ENCODE results near the gene KRTAP5-7. TPM values are rescaled to one million over a fixed set of nuclear protein-coding genes. Genes with fewer than 3 reads are reported as not detected.
"Not testable (repeated sequence)": the region's sequence is repeated elsewhere in the genome, so short reads cannot be mapped to it uniquely, and the experiment has no call there.

Gene KRTAP5-7
- total RNA-seq (not detected in 2 replicates), polyA plus RNA-seq (0.07 and 0.08 TPM in 2 replicates), polyA minus RNA-seq (0.21 and 0.97 TPM in 2 replicates), Bru-seq, nascent RNA (percentile 26 among the genes with signal in this experiment), BruChase-seq, experiment 1, labeled RNA remaining after a 6-hour chase (percentile 33 among the genes with signal in this experiment), BruChase-seq, experiment 2, labeled RNA remaining after a 2-hour chase (not detected)
- polyA plus RNA-seq (2011; cell fraction: cytosol; rRNA removed): not detected in 2 replicates
- polyA plus RNA-seq (2011; cell fraction: nucleus; rRNA removed): 0.53 and 0.59 TPM in 2 replicates
- polyA plus RNA-seq (2012): not detected in 2 replicates
- not detected for polyA minus RNA-seq (2011; cell fraction: cytosol; rRNA and poly(A)+ RNA removed)
- polyA minus RNA-seq (2011; cell fraction: nucleus; rRNA and poly(A)+ RNA removed): 0.53 and 0.82 TPM in 2 replicates
- long read RNA-seq: 0 reads

- CTCF ChIA-PET: interaction anchor here (1.3 kb wide), 1 partner anchor 21 kb away, joined by 3 read pairs; no protein-coding TSS in a partner anchor
- H3K9ac ChIP-seq (replicated peaks; ENCODE audit: extremely low read depth, insufficient read depth, low read length); BruUV-seq (replicated peaks); H3K27me3 ChIP-seq (ENCODE audit: control insufficient read depth in 2 of 2, insufficient read depth in 2 of 2, low read length in 2 of 2); dilution Hi-C loops (cut with MboI; ENCODE audit: extremely low pct_ligation_motif_present, low sequenced_read_pairs); DNase-seq (ENCODE audit: low read depth, low spot score); POLR2A ChIA-PET; H3K9me1 ChIP-seq (replicated peaks; ENCODE audit: control insufficient read depth, extremely low read depth, insufficient read depth, low read length); H2AFZ ChIP-seq (ENCODE audit: low read depth, low read length); H3K36me3 ChIP-seq (ENCODE audit: control insufficient read depth in 2 of 2, extremely low read depth in 1 of 2, insufficient read depth in 2 of 2, low read length in 2 of 2); FAIRE-seq; H3K4me2 ChIP-seq (ENCODE audit: insufficient read depth, low read length); H4K20me1 ChIP-seq (replicated peaks; ENCODE audit: control insufficient read depth, extremely low read depth, insufficient read depth, low read length); H3K9me3 ChIP-seq (replicated peaks; ENCODE audit: control insufficient read depth, insufficient read depth, low read length); H3K4me1 ChIP-seq (ENCODE audit: control insufficient read depth, extremely low read depth, insufficient read depth, low read length); H3K79me2 ChIP-seq (ENCODE audit: control insufficient read depth, insufficient read depth, low read length); H3K27ac ChIP-seq (ENCODE audit: insufficient read depth, low read depth, low read length); intact Hi-C loops (cut with micrococcal nuclease); H3K4me3 ChIP-seq (replicated peaks in 1 of 3; ENCODE audit: insufficient read depth in 1 of 3, low read depth in 1 of 3, low read length in 3 of 3): not testable (repeated sequence)
Observed at GRCh38 chr11:71526796-71527575, at the start of gene KRTAP5-7. Gene KRTAP5-7 (plus strand): TSS chr11:71527267. CDS start chr11:71527301, 34 bp downstream.

GRCh38 chr11:71477641-71478527, 49.2 kb upstream of the KRTAP5-7 start:
- DNase-seq (ENCODE audit: low read depth, low spot score) (no peak), FAIRE-seq (no peak)
- H3K9me3 ChIP-seq (replicated peaks; ENCODE audit: control insufficient read depth, insufficient read depth, low read length): no peaks in the 10 kb centered on the region
- ChIA-PET POLR2A (no interaction called here), CTCF (interaction anchor here (1.4 kb wide), 1 partner anchor 85 kb away, joined by 3 read pairs; no protein-coding TSS in a partner anchor)
- dilution Hi-C loops (cut with MboI; ENCODE audit: extremely low pct_ligation_motif_present, low sequenced_read_pairs): no loop called here
- no peaks in the 10 kb centered on the region for H4K20me1 ChIP-seq (replicated peaks; ENCODE audit: control insufficient read depth, extremely low read depth, insufficient read depth, low read length)
- TF ChIP-seq POLR2A (IDR thresholded peaks at IDR 0.05; ENCODE audit: low read depth, low read length) (no peak), JUN (IDR thresholded peaks at IDR 0.05; ENCODE audit: borderline replicate concordance, insufficient read depth, insufficient read length, low read depth) (no peak), POLR2AphosphoS5 (IDR thresholded peaks at IDR 0.05; ENCODE audit: insufficient read depth, low read depth, low read length) (no peak), GATA2 (IDR thresholded peaks at IDR 0.05; ENCODE audit: insufficient read depth, insufficient read length, low read depth, low read length) (no peak), EZH2 (IDR thresholded peaks at IDR 0.05; ENCODE audit: borderline replicate concordance, low read depth, low read length, severe bottlenecking) (no peak), MAX (IDR thresholded peaks at IDR 0.05; ENCODE audit: insufficient read depth, insufficient read length) (no peak), CTCF (IDR thresholded peaks at IDR 0.05; ENCODE audit: extremely low read depth in 1 of 2, insufficient read depth in 1 of 2, low read depth in 1 of 2, low read length in 2 of 2) (no peak), MYC (IDR thresholded peaks at IDR 0.05; ENCODE audit: low read depth, low read length) (no peak), FOS (IDR thresholded peaks at IDR 0.05; ENCODE audit: borderline replicate concordance, insufficient read depth, low read length) (no peak)
- intact Hi-C loops (cut with micrococcal nuclease): no loop called here
- H3K9me1 ChIP-seq (replicated peaks; ENCODE audit: control insufficient read depth, extremely low read depth, insufficient read depth, low read length): no peaks in the 10 kb centered on the region
- no peak overlapping the region for H3K4me3 ChIP-seq (replicated peaks in 1 of 3; ENCODE audit: insufficient read depth in 1 of 3, low read depth in 1 of 3, low read length in 3 of 3)
- no TSS peak for BruUV-seq (replicated peaks)
- no peak overlapping the region for H3K9ac ChIP-seq (replicated peaks; ENCODE audit: extremely low read depth, insufficient read depth, low read length)
- H3K36me3 ChIP-seq (ENCODE audit: control insufficient read depth in 2 of 2, extremely low read depth in 1 of 2, insufficient read depth in 2 of 2, low read length in 2 of 2): peaks cover 13 to 57% of the 10 kb centered on the region in 2 experiments
- no peak overlapping the region for H3K4me2 ChIP-seq (ENCODE audit: insufficient read depth, low read length)
- H3K27me3 ChIP-seq (ENCODE audit: control insufficient read depth in 2 of 2, insufficient read depth in 2 of 2, low read length in 2 of 2): no peaks in the 10 kb centered on the region
- no peaks in the 10 kb centered on the region for H3K4me1 ChIP-seq (ENCODE audit: control insufficient read depth, extremely low read depth, insufficient read depth, low read length)
- no peak overlapping the region for H2AFZ ChIP-seq (ENCODE audit: low read depth, low read length)
- H3K27ac ChIP-seq (ENCODE audit: insufficient read depth, low read depth, low read length): no peak overlapping the region
- H3K79me2 ChIP-seq (ENCODE audit: control insufficient read depth, insufficient read depth, low read length): no peaks in the 10 kb centered on the region

All from endothelial cell of umbilical vein (primary cell).